ENCODE measurements around the gene CHADL.

CHADL gene

GRCh38 chr22:41286639-41287091 lies 45.9 kb upstream of the CHADL start:
- Histone ChIP-seq H3K9me2 (replicated peaks; ENCODE audit: insufficient read depth, low read length) (no peaks in the 10 kb centered on the region), H3K27ac (ENCODE audit: low read length) (peak overlapping the region; percentile 28; the same call in 1 of the 2 replicates), H3K4me2 (ENCODE audit: low read depth, low read length) (peak overlapping the region; percentile 60), H3K36me3 (replicated peaks; ENCODE audit: insufficient read depth, low read length) (no peaks in the 10 kb centered on the region), H3K79me2 (ENCODE audit: low read length) (peaks cover 40% of the 10 kb centered on the region), H3K27me3 (replicated peaks; ENCODE audit: insufficient read depth, low read length) (no peaks in the 10 kb centered on the region), H3F3A (ENCODE audit: insufficient read depth, low read length) (peaks cover 20% of the 10 kb centered on the region), H2AFZ (ENCODE audit: low read length) (peak overlapping the region; percentile 97), H3K4me3 (ENCODE audit: low read length) (peak overlapping the region; percentile 64), H3K9me3 (replicated peaks; ENCODE audit: insufficient read depth, low read length) (no peaks in the 10 kb centered on the region), H3K4me1 (ENCODE audit: low read length) (peaks cover 8% of the 10 kb centered on the region), H4K20me1 (ENCODE audit: insufficient read depth, low read length) (no peaks in the 10 kb centered on the region), H3K9ac (ENCODE audit: low read length) (peak overlapping the region; percentile 11; the same call in 1 of the 2 replicates)
- TF ChIP-seq EZH2 (optimal IDR thresholded peaks at IDR 0.05; ENCODE audit: low read depth, low read length) = no peak
- TF ChIP-seq EZH2phosphoT487 (IDR thresholded peaks at IDR 0.05; ENCODE audit: low read length) = no peak
- no peak for DNase-seq

DNA sequence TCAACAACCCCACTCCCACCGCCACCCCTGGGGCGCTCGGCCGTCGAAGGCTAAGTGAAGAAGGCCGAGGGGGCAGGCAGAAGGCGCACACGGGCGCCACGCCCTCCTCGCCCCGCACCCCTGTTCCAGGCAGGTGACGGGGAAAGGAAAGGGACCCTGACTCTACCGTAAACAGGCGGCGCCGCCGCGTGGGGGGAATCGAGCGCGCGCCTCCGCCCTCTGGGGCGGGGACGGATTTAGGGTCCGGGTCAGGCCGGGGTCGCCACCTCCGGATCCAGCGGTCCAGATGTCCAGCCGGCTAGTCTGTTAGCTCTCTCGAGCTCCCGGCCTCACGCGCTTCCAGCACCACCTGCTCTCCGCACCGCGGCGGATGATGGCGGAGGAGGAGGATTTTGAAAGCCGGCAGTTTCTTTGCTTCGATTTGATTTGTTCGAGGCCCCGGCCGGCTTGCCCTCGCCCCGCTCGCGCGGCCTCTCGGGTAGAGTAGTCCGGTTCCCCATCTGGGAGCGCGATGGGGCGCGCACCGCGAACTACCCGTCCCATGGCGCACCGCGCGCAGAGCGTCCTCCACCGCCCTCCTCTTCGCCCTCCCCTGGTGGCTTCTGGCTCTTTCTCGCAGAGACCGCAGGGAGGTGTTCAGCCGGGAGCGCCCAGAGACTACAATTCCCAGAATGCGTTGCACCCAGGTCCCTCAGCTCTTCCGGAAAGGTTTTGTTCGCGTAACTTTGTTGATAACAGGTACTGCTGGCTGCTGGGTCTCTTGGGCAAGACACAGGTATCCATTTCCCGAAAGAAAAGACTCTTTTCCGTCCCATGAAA lies 45.3 kb upstream of the CHADL start, which contains the start of gene RANGAP1:
RANGAP1 (minus strand) TSS at position 368 of the 819 bp plus-strand sequence. CDS start 5,143 bp downstream, outside the sequence.
- H3K9me3 ChIP-seq (replicated peaks; ENCODE audit: insufficient read depth, low read length) = no peaks in the 10 kb centered on the region
- H4K20me1 ChIP-seq (ENCODE audit: insufficient read depth, low read length) = no peaks in the 10 kb centered on the region
- TF ChIP-seq EZH2 (optimal IDR thresholded peaks at IDR 0.05; ENCODE audit: low read depth, low read length) (no peak), EZH2phosphoT487 (IDR thresholded peaks at IDR 0.05; ENCODE audit: low read length) (no peak)
- TF ChIP-seq, protein P1, sequence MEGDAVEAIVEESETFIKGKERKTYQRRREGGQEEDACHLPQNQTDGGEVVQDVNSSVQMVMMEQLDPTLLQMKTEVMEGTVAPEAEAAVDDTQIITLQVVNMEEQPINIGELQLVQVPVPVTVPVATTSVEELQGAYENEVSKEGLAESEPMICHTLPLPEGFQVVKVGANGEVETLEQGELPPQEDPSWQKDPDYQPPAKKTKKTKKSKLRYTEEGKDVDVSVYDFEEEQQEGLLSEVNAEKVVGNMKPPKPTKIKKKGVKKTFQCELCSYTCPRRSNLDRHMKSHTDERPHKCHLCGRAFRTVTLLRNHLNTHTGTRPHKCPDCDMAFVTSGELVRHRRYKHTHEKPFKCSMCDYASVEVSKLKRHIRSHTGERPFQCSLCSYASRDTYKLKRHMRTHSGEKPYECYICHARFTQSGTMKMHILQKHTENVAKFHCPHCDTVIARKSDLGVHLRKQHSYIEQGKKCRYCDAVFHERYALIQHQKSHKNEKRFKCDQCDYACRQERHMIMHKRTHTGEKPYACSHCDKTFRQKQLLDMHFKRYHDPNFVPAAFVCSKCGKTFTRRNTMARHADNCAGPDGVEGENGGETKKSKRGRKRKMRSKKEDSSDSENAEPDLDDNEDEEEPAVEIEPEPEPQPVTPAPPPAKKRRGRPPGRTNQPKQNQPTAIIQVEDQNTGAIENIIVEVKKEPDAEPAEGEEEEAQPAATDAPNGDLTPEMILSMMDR (IDR thresholded peaks at IDR 0.05; ENCODE audit: low read length) = no peak
- no peaks in the 10 kb centered on the region for H3K36me3 ChIP-seq (replicated peaks; ENCODE audit: insufficient read depth, low read length)
- H3K4me2 ChIP-seq (ENCODE audit: low read depth, low read length) = peak within 1 kb of the TSS; percentile 68
- peak within 1 kb of the TSS; percentile 80 for H3K27ac ChIP-seq (ENCODE audit: low read length)
- H3F3A ChIP-seq (ENCODE audit: insufficient read depth, low read length) = peaks cover 20% of the 10 kb centered on the region
- peak within 1 kb of the TSS; percentile 91 for H3K9ac ChIP-seq (ENCODE audit: low read length)
- peak within 1 kb of the TSS; percentile 99 for H3K4me3 ChIP-seq (ENCODE audit: low read length)
- peaks cover 8% of the 10 kb centered on the region for H3K4me1 ChIP-seq (ENCODE audit: low read length)
- no peaks in the 10 kb centered on the region for H3K9me2 ChIP-seq (replicated peaks; ENCODE audit: insufficient read depth, low read length)
- H3K79me2 ChIP-seq (ENCODE audit: low read length) = peaks cover 47% of the 10 kb centered on the region
- H3K27me3 ChIP-seq (replicated peaks; ENCODE audit: insufficient read depth, low read length) = no peaks in the 10 kb centered on the region
- peak; percentile 99 for DNase-seq
- H2AFZ ChIP-seq (ENCODE audit: low read length) = peak within 1 kb of the TSS; percentile 97

- Histone ChIP-seq H3K9me3 (replicated peaks; ENCODE audit: insufficient read depth, low read length) (no peaks in the 10 kb centered on the region), H3F3A (ENCODE audit: insufficient read depth, low read length) (peaks cover 20% of the 10 kb centered on the region), H4K20me1 (ENCODE audit: insufficient read depth, low read length) (no peaks in the 10 kb centered on the region), H3K27me3 (replicated peaks; ENCODE audit: insufficient read depth, low read length) (no peaks in the 10 kb centered on the region), H3K9ac (ENCODE audit: low read length) (peak overlapping the region; percentile 91), H3K4me2 (ENCODE audit: low read depth, low read length) (peak overlapping the region; percentile 68), H3K79me2 (ENCODE audit: low read length) (peaks cover 53% of the 10 kb centered on the region), H3K27ac (ENCODE audit: low read length) (peak overlapping the region; percentile 80), H2AFZ (ENCODE audit: low read length) (peak overlapping the region; percentile 94), H3K4me3 (ENCODE audit: low read length) (peak overlapping the region; percentile 99), H3K9me2 (replicated peaks; ENCODE audit: insufficient read depth, low read length) (no peaks in the 10 kb centered on the region), H3K36me3 (replicated peaks; ENCODE audit: insufficient read depth, low read length) (no peaks in the 10 kb centered on the region), H3K4me1 (ENCODE audit: low read length) (peaks cover 8% of the 10 kb centered on the region)
- DNase-seq = peak; percentile 67
- TF ChIP-seq EZH2phosphoT487 (IDR thresholded peaks at IDR 0.05; ENCODE audit: low read length) (no peak), EZH2 (optimal IDR thresholded peaks at IDR 0.05; ENCODE audit: low read depth, low read length) (no peak)
- TF ChIP-seq, protein P1 (IDR thresholded peaks at IDR 0.05; ENCODE audit: low read length) = no peak
Observed at GRCh38 chr22:41285441-41285819, 44.7 kb upstream of the CHADL start.
